ENCODE results near the gene CRYL1. TPM values are rescaled to one million over a fixed set of nuclear protein-coding genes. Genes with fewer than 3 reads are reported as not detected.

CRYL1 gene
- total and polyA plus RNA-seq, 2 of the 13 experiments (the other 11 are each of a cell fraction or from before 2014, with no cell fraction given): 57.2 to 115 TPM

- TF ChIP-seq, protein P1, sequence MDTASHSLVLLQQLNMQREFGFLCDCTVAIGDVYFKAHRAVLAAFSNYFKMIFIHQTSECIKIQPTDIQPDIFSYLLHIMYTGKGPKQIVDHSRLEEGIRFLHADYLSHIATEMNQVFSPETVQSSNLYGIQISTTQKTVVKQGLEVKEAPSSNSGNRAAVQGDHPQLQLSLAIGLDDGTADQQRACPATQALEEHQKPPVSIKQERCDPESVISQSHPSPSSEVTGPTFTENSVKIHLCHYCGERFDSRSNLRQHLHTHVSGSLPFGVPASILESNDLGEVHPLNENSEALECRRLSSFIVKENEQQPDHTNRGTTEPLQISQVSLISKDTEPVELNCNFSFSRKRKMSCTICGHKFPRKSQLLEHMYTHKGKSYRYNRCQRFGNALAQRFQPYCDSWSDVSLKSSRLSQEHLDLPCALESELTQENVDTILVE (CRISPR knock-in tag; IDR thresholded peaks at IDR 0.05): no peak
- TF ChIP-seq ZNF720 (CRISPR knock-in tag; IDR thresholded peaks at IDR 0.05): no peak
- no peak for TF ChIP-seq ZNF207 (IDR thresholded peaks at IDR 0.05; ENCODE audit: borderline replicate concordance)
- TF ChIP-seq NFE2 (CRISPR knock-in tag; IDR thresholded peaks at IDR 0.05): peak; percentile 69; the same call in 1 of the 2 replicates
- TF ChIP-seq, protein P2, sequence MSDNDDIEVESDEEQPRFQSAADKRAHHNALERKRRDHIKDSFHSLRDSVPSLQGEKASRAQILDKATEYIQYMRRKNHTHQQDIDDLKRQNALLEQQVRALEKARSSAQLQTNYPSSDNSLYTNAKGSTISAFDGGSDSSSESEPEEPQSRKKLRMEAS (IDR thresholded peaks at IDR 0.05): 0 out of 2 replicates have a peak, but pooled peaks have one; percentile 15
- peak in 1 of 2 experiments; percentile 19; a peak in 1 of 4 replicates for TF ChIP-seq MAFK (conservative IDR thresholded peaks at IDR 0.05 in 1 of 2, IDR thresholded peaks at IDR 0.05 in 1 of 2; ENCODE audit: low read length in 2 of 2)
- 0 out of 2 replicates have a peak, but pooled peaks have one; percentile 16 for TF ChIP-seq ZBTB21 (CRISPR knock-in tag; IDR thresholded peaks at IDR 0.05)
- TF ChIP-seq TBX2 (CRISPR knock-in tag; IDR thresholded peaks at IDR 0.05; ENCODE audit: borderline replicate concordance): 0 out of 2 replicates have a peak, but pooled peaks have one; percentile 37
- TF ChIP-seq FOXP1 (IDR thresholded peaks at IDR 0.05): no peak
- TF ChIP-seq FOXP1 (CRISPR knock-in tag; IDR thresholded peaks at IDR 0.05): 0 out of 2 replicates have a peak, but pooled peaks have one; percentile 19
- TF ChIP-seq ZNF326 (CRISPR knock-in tag; IDR thresholded peaks at IDR 0.05; ENCODE audit: borderline replicate concordance): peak; percentile 68; the same call in 1 of the 2 replicates
Observed at GRCh38 chr13:20566468-20566897, 40.8 kb upstream of the CRYL1 start (continued).

DNA sequence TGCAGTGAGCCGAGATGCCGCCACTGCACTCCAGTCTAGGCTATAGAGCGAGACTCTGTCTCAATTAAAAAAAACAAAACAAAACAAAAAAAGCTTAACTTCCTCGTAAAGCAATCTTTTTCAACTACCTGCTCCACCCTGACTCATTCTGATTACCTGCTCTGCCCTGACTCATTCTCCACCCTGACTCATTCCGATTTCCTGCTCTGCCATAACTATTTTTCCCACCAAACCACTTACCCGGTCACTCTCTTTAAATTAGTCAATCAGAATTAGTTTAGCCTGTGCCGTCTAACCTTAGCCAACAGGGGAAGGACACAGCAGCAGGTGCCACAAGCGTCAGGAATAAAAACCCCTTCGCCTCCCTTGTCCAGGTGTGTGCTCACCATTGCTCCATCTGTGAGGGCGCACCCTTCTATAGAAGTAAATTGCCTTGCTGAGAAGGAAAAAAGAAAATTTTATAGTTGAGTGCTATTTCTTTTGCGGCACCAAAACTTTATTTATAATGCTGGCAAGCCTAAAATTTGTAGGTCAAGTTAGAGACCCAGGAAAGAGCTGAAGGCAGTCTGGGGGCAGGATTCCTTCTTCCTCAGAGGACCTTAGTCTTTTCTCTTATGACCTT is 39.6 kb upstream of the CRYL1 start:
- DNase-seq (ENCODE audit: low spot score): no peak
- BruUV-seq (replicated peaks): no TSS peak
- CTCF ChIA-PET (ENCODE audit: low intra/inter-chr PET ratio, low total read pairs): no interaction called here
- H3K9ac ChIP-seq (ENCODE audit: insufficient read depth, low read depth, low read length): no peak overlapping the region
- peaks cover 5% of the 10 kb centered on the region for H3K79me2 ChIP-seq (ENCODE audit: insufficient read depth, low read length)
- POLR2A ChIA-PET: interaction anchor here (1.5 kb wide), 1 partner anchor 20 kb away, joined by 4 read pairs; no protein-coding TSS in a partner anchor
- no peak for FAIRE-seq
- H3K9me3 ChIP-seq (ENCODE audit: low read length): peaks cover 8% of the 10 kb centered on the region; the same call in 1 of the 2 replicates
- ATAC-seq: no peak
- intact Hi-C loops (cut with micrococcal nuclease; ENCODE audit: unreplicated experiment) (no loop called here), in situ Hi-C loops (cut with HindIII; ENCODE audit: extremely low pct_ligation_motif_present, low pct_unique_long_range_greater_than_20kb) (no loop called here)
- no peak overlapping the region for H2AFZ ChIP-seq (ENCODE audit: low read length)
- peak overlapping the region; percentile 93 for H3K27ac ChIP-seq (ENCODE audit: extremely low read length, insufficient read depth, low read length)
- no peaks in the 10 kb centered on the region for H3K36me3 ChIP-seq (replicated peaks in 1 of 2; ENCODE audit: control insufficient read depth in 1 of 2, insufficient read depth in 2 of 2, low read length in 2 of 2)
- peaks cover 42% of the 10 kb centered on the region for H3K4me1 ChIP-seq (ENCODE audit: insufficient read depth, low read length)
- no peak overlapping the region for H3K4me2 ChIP-seq (ENCODE audit: low read depth, low read length)
- WGBS (ENCODE audit: low lambda C conversion rate): 99% methylated on average over 11 of the region's 11 CpGs
- H4K20me1 ChIP-seq (ENCODE audit: insufficient read depth, low read length): no peaks in the 10 kb centered on the region
- H3K27me3 ChIP-seq (ENCODE audit: control insufficient read depth in 1 of 2, insufficient read depth in 2 of 2, low read length in 2 of 2): no peaks in the 10 kb centered on the region
- H3K4me3 ChIP-seq (replicated peaks in 1 of 3; ENCODE audit: insufficient read depth in 1 of 3, low read depth in 2 of 3, low read length in 3 of 3): no peak overlapping the region
- TF ChIP-seq ZNF562 (CRISPR knock-in tag; IDR thresholded peaks at IDR 0.05; ENCODE audit: borderline replicate concordance) (peak; percentile 35; the same call in 1 of the 2 replicates), TEAD3 (CRISPR knock-in tag; optimal IDR thresholded peaks at IDR 0.05; ENCODE audit: borderline replicate concordance) (no peak), NR2F1 (CRISPR knock-in tag; IDR thresholded peaks at IDR 0.05) (no peak), ZBTB44 (CRISPR knock-in tag; IDR thresholded peaks at IDR 0.05) (no peak), FOXK1 (CRISPR knock-in tag; IDR thresholded peaks at IDR 0.05; ENCODE audit: borderline replicate concordance, low read depth) (no peak), HOMEZ (CRISPR knock-in tag; IDR thresholded peaks at IDR 0.05; ENCODE audit: low read depth) (peak; percentile 22; the same call in 1 of the 2 replicates), RBM39 (IDR thresholded peaks at IDR 0.05; ENCODE audit: low read depth, low read length, poor library complexity, severe bottlenecking) (no peak)

Data from HepG2 (cell line).